HepG2 (cell line): ENCODE results near the gene NDRG2. TPM values are rescaled to one million over a fixed set of nuclear protein-coding genes. Genes with fewer than 3 reads are reported as not detected.

Experiments used
- BCL6 ChIP-seq: IDR thresholded peaks from 2 replicates; pipeline ENCODE4 v1.6.1; 2016; ENCODE audit warnings: missing genetic modification reagents, missing compliant biosample characterization
- CBX2 ChIP-seq, 2 experiments: fragments of 200-600 bp in 1 of 2; sonication (generic); formaldehyde crosslinking in 1 of 2; IDR thresholded peaks; 2 replicates each; pipeline versions ENCODE4 v1.7.0 to v1.8.1; 2018 to 2022; ENCODE audit warnings: low read depth in 2 of 2, low read length in 1 of 2, mild to moderate bottlenecking in 1 of 2, missing genetic modification reagents in 1 of 2
- KDM5B ChIP-seq: sonication (generic); formaldehyde crosslinking; IDR thresholded peaks from 2 replicates; pipeline ENCODE4 v1.4.0; 2020; ENCODE audit warnings: missing genetic modification reagents, mild to moderate bottlenecking, borderline replicate concordance
- NBN ChIP-seq: fragments of 450-650 bp; conservative IDR thresholded peaks from 2 replicates; pipeline ENCODE4 v1.6.1; 2017
- NR2F6 ChIP-seq, 2 experiments: IDR thresholded peaks; 2 replicates each; pipeline ENCODE4 v1.6.1; 2016; ENCODE audit warnings: antibody characterized with exemption in 1 of 2, mild to moderate bottlenecking in 1 of 2
- SP5 ChIP-seq: IDR thresholded peaks from 2 replicates; pipeline ENCODE4 v1.6.1; 2016; ENCODE audit warnings: low read depth, borderline replicate concordance
- SRSF1 ChIP-seq: fragments of 200-400 bp; formaldehyde crosslinking; optimal IDR thresholded peaks from 2 replicates; pipeline ENCODE3; 2017; ENCODE audit warnings: mild to moderate bottlenecking, low read depth, low read length, moderate library complexity
- SSRP1 ChIP-seq: IDR thresholded peaks from 2 replicates; pipeline ENCODE4 v1.6.1; 2016; ENCODE audit warnings: control low read depth
- TAF1 ChIP-seq: sonication (generic); formaldehyde crosslinking; IDR thresholded peaks from 2 replicates; pipeline ENCODE4 v1.4.0; 2020; ENCODE audit warnings: missing genetic modification reagents
- ZKSCAN5 ChIP-seq: sonication (generic); formaldehyde crosslinking; IDR thresholded peaks from 2 replicates; pipeline ENCODE4 v1.5.1; 2020; ENCODE audit warnings: mild to moderate bottlenecking, missing genetic modification reagents
- ZNF143 ChIP-seq: sonication (generic); formaldehyde crosslinking; IDR thresholded peaks from 2 replicates; pipeline ENCODE4 v1.4.0; 2020; ENCODE audit warnings: missing genetic modification reagents
- ZNF232 ChIP-seq: sonication (generic); formaldehyde crosslinking; IDR thresholded peaks from 2 replicates; pipeline ENCODE4 v1.4.0; 2020; ENCODE audit warnings: missing genetic modification reagents, borderline replicate concordance
- ZNF331 ChIP-seq: sonication (generic); formaldehyde crosslinking; IDR thresholded peaks from 2 replicates; pipeline ENCODE4 v1.4.0; 2020; ENCODE audit warnings: missing genetic modification reagents
- ZNF432 ChIP-seq: sonication (generic); formaldehyde crosslinking; IDR thresholded peaks from 2 replicates; pipeline ENCODE4 v1.5.0; 2020; ENCODE audit warnings: missing genetic modification reagents, mild to moderate bottlenecking, borderline replicate concordance
- ZNF598 ChIP-seq: sonication (generic); formaldehyde crosslinking; IDR thresholded peaks from 2 replicates; pipeline ENCODE4 v1.5.1; 2020; ENCODE audit warnings: mild to moderate bottlenecking, missing genetic modification reagents, borderline replicate concordance
- ZNF703 ChIP-seq: sonication (generic); formaldehyde crosslinking; IDR thresholded peaks from 2 replicates; pipeline ENCODE4 v1.5.1; 2020; ENCODE audit warnings: missing genetic modification reagents, mild to moderate bottlenecking, moderate library complexity, borderline replicate concordance
- polyA plus RNA-seq, 8 experiments: library from polyadenylated mRNA; depleted of rRNA in 3 of 8; stranded (reverse) in 7 of 8; unstranded in 1 of 8; fragments of >200 nt; fragmentation: Illumina TruSeq in 4 of 8; extraction: Trizol in 4 of 8; gene quantifications; 2 replicates each; pipeline versions ENCODE4 v1.2.1 to v1.2.3, GENCODE V29; 2011 to 2016; ENCODE audit warnings: low read depth in 4 of 8, missing spikeins in 1 of 8, mixed read lengths in 1 of 8; ENCODE audit not compliant: insufficient read depth in 1 of 8
- total RNA-seq, 5 experiments: library from RNA; depleted of rRNA; stranded (reverse); fragments of >200 nt; fragmentation: Illumina TruSeq; extraction: Trizol; gene quantifications; 2 replicates each; pipeline ENCODE4 v1.2.3, GENCODE V29; 2016; ENCODE audit warnings: low read depth in 1 of 5
- TF ChIP-seq, protein P1 (sequence below): sonication (generic); formaldehyde crosslinking; IDR thresholded peaks from 2 replicates; pipeline ENCODE4 v1.4.0; 2020; ENCODE audit warnings: missing genetic modification reagents, low read depth, mild to moderate bottlenecking, borderline replicate concordance
- TF ChIP-seq, protein P2 (sequence below): sonication (generic); formaldehyde crosslinking; IDR thresholded peaks from 2 replicates; pipeline ENCODE4 v1.4.0; 2020; ENCODE audit warnings: missing genetic modification reagents, mild to moderate bottlenecking, borderline replicate concordance
- TF ChIP-seq, protein P3 (sequence below): fragments of 450-650 bp; IDR thresholded peaks from 2 replicates; pipeline ENCODE4 v1.6.1; 2017
- TF ChIP-seq, protein P4 (sequence below): IDR thresholded peaks from 2 replicates; pipeline ENCODE4 v1.6.1; 2018; ENCODE audit warnings: missing genetic modification reagents, mild to moderate bottlenecking, missing compliant biosample characterization
- TF ChIP-seq, protein P5 (sequence below): sonication (generic); formaldehyde crosslinking; IDR thresholded peaks from 2 replicates; pipeline ENCODE4 v1.4.0; 2020; ENCODE audit warnings: missing genetic modification reagents, borderline replicate concordance

Gene NDRG2
- total and polyA plus RNA-seq, 2 of the 13 experiments (the other 11 are each of a cell fraction or from before 2014, with no cell fraction given) = 27.2 to 189 TPM

DNA sequence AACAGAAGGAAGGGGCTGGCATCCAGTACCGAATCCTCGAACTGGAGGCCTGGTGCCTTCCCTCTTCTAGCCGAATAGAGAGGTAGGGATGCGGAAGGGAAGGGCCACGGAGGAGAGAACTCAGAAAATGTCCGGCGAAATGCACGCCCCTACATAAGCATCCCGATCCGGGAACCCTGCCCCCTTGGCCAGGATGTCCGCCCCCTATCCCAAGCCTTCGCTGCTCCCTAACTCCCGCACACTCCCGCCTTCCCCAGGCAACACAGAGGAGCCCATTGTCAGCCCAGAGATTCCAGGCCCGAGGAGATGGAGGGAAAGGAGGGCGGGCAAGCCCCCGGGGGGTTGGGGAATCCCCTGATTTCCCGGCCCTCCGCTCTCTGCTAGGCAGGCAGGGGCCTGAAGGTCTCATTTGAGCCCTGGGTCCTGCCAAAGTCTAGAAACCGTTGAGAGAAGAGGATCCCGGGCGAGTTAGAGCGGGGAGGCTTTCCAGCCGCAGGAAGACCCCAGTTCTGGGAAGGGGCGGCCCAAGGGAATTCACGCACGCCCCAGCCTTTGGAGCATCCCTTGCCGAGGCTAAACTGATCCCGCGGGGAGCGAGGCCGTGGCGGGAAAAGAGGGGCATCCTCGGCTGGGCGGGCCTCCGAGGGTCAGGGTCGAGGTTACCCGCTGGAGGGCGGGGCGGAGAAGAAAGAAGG lies 44.7 kb upstream of the NDRG2 start (continued):
- peak; percentile 77; the same call in 1 of the 2 replicates for TF ChIP-seq ZNF598 (CRISPR knock-in tag)
- TF ChIP-seq NBN = no peak
- TF ChIP-seq ZNF331 (CRISPR knock-in tag) = peak; percentile 41; the same call in 1 of the 2 replicates
- TF ChIP-seq, protein P1, sequence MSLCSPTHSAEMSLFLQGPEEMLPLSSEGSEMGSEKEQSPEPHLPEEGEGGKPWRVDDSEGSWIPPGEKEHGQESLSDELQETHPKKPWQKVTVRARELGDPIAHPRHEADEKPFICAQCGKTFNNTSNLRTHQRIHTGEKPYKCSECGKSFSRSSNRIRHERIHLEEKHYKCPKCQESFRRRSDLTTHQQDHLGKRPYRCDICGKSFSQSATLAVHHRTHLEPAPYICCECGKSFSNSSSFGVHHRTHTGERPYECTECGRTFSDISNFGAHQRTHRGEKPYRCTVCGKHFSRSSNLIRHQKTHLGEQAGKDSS = peak; percentile 64; the same call in 1 of the 2 replicates
- peak; percentile 75; the same call in 1 of the 2 replicates for TF ChIP-seq ZNF232 (CRISPR knock-in tag)
- TF ChIP-seq ZKSCAN5 = peak; percentile 10; the same call in 1 of the 2 replicates
- TF ChIP-seq ZNF703 (CRISPR knock-in tag) = 0 out of 2 replicates have a peak, but pooled peaks have one; percentile 90
- peak; percentile 88 for TF ChIP-seq NR2F6 (IDR thresholded peaks at IDR 0.05)
- TF ChIP-seq NR2F6 (CRISPR knock-in tag; IDR thresholded peaks at IDR 0.05) = peak; percentile 92
- TF ChIP-seq ZNF143 = 0 out of 2 replicates have a peak, but pooled peaks have one; percentile 27
- TF ChIP-seq, protein P2, sequence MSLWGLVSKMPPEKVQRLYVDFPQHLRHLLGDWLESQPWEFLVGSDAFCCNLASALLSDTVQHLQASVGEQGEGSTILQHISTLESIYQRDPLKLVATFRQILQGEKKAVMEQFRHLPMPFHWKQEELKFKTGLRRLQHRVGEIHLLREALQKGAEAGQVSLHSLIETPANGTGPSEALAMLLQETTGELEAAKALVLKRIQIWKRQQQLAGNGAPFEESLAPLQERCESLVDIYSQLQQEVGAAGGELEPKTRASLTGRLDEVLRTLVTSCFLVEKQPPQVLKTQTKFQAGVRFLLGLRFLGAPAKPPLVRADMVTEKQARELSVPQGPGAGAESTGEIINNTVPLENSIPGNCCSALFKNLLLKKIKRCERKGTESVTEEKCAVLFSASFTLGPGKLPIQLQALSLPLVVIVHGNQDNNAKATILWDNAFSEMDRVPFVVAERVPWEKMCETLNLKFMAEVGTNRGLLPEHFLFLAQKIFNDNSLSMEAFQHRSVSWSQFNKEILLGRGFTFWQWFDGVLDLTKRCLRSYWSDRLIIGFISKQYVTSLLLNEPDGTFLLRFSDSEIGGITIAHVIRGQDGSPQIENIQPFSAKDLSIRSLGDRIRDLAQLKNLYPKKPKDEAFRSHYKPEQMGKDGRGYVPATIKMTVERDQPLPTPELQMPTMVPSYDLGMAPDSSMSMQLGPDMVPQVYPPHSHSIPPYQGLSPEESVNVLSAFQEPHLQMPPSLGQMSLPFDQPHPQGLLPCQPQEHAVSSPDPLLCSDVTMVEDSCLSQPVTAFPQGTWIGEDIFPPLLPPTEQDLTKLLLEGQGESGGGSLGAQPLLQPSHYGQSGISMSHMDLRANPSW (CRISPR knock-in tag) = 0 out of 2 replicates have a peak, but pooled peaks have one; percentile 48
- TF ChIP-seq, protein P3, sequence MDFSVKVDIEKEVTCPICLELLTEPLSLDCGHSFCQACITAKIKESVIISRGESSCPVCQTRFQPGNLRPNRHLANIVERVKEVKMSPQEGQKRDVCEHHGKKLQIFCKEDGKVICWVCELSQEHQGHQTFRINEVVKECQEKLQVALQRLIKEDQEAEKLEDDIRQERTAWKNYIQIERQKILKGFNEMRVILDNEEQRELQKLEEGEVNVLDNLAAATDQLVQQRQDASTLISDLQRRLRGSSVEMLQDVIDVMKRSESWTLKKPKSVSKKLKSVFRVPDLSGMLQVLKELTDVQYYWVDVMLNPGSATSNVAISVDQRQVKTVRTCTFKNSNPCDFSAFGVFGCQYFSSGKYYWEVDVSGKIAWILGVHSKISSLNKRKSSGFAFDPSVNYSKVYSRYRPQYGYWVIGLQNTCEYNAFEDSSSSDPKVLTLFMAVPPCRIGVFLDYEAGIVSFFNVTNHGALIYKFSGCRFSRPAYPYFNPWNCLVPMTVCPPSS = no peak
- peak; percentile 41 for TF ChIP-seq SP5
- TF ChIP-seq, protein P4, sequence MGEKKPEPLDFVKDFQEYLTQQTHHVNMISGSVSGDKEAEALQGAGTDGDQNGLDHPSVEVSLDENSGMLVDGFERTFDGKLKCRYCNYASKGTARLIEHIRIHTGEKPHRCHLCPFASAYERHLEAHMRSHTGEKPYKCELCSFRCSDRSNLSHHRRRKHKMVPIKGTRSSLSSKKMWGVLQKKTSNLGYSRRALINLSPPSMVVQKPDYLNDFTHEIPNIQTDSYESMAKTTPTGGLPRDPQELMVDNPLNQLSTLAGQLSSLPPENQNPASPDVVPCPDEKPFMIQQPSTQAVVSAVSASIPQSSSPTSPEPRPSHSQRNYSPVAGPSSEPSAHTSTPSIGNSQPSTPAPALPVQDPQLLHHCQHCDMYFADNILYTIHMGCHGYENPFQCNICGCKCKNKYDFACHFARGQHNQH (CRISPR knock-in tag) = peak; percentile 41; the same call in 1 of the 2 replicates
- peak; percentile 38 for TF ChIP-seq SRSF1
- TF ChIP-seq BCL6 = peak; percentile 60
- TF ChIP-seq, protein P5, sequence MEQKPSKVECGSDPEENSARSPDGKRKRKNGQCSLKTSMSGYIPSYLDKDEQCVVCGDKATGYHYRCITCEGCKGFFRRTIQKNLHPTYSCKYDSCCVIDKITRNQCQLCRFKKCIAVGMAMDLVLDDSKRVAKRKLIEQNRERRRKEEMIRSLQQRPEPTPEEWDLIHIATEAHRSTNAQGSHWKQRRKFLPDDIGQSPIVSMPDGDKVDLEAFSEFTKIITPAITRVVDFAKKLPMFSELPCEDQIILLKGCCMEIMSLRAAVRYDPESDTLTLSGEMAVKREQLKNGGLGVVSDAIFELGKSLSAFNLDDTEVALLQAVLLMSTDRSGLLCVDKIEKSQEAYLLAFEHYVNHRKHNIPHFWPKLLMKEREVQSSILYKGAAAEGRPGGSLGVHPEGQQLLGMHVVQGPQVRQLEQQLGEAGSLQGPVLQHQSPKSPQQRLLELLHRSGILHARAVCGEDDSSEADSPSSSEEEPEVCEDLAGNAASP = peak; percentile 47; the same call in 1 of the 2 replicates
- peak; percentile 9; the same call in 1 of the 2 replicates for TF ChIP-seq ZNF432 (CRISPR knock-in tag)
- no peak for TF ChIP-seq SSRP1
- TF ChIP-seq TAF1 (CRISPR knock-in tag) = peak; percentile 59
- TF ChIP-seq KDM5B (CRISPR knock-in tag) = 0 out of 2 replicates have a peak, but pooled peaks have one; percentile 17
- TF ChIP-seq CBX2 (IDR thresholded peaks at IDR 0.05; ENCODE audit: low read depth, low read length) = no peak
- TF ChIP-seq CBX2 (CRISPR knock-in tag; IDR thresholded peaks at IDR 0.05; ENCODE audit: low read depth) = no peak
